C1 segment of cervical spinal cord (tissue), 14 donors: ENCODE data around the gene TVP23A.
A peak's percentile ranks its signal among the peaks of the same experiment; 100 is the strongest.

Experiments used
- DNase-seq, 14 donors: peaks; one replicate each; lab custom pipeline; 2025; lab: John Stamatoyannopoulos, UW

TVP23A gene

GRCh38 chr16:10817963-10818941 lies at the start of gene TVP23A:
Gene TVP23A, minus strand, starts transcription at chr16:10818794. Its CDS starts 301 bp downstream, at chr16:10818493.
- peak in 5 of 14 donors; percentile 3 to 21 (median 17) for DNase-seq

- no peak for DNase-seq
These were observed 49.6 kb upstream of the TVP23A start for GRCh38 chr16:10868104-10868595.

DNA sequence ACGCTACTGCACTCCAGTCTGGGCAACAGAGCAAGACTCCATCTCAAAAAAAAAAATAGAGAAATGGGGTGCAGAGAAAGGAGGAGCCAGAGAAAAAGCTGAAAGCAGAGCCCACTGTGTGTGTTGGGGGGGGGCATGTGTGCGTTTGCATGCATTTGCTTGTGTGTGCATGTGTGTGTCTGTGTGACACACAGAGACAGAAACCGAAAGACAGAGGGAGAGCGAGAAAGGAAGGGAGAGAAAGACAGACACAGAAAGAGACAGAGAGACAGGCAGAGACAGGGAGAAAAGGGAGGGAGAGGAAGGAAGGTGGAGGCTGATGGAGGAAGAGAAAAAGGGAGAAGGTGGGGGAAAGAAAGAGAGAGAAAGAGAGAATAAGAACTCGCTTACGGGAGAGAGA lies 48.6 kb upstream of the TVP23A start:
- no peak for DNase-seq

DNA sequence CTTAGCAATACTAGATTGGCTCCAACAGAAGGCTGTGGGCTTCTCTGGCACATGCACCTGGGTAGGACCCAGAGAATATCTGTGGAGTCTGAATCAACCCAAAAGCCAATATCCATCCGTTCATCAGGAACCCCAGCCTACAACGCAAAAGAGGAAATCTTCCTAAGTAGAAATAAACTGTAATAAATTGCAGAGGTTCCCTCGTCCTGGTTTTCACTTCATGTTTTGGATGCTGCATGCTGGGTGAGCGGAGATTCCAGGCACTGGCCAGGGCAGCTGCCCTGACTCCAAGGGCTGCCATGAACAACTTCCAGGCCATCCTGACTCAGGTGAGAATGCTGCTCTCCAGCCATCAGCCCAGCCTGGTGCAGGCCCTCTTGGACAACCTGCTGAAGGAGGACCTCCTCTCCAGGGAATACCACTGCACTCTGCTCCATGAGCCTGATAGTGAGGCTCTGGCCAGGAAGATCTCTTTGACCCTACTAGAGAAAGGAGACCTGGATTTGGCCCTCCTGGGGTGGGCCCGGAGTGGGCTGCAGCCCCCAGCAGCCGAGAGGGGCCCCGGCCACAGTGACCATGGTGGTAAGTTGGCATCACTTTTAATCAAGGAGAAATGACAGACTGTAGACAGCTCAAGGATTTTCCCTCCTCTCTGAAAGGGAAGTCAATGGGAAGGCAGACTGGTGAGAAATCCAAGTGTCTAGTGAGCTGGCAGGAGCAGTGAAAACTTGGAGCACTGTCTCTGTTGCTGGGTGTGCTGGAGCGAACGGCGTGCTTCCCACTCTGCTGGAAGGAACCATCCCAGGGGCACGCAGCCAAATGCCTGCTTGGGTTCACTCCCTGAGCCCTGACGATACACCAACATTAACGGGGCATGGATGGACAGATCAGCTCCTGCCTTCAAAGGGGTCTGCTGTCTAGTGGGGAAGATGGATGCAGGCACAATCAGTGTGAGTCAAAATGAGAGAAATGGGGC lies 47.7 kb upstream of the TVP23A start:
- DNase-seq: peak in 6 of 14 donors; percentile 15 to 50 (median 25)

- peak in 5 of 14 donors; percentile 6 to 66 (median 22) for DNase-seq
These were observed 43.8 kb upstream of the TVP23A start for GRCh38 chr16:10862438-10862837.

DNA sequence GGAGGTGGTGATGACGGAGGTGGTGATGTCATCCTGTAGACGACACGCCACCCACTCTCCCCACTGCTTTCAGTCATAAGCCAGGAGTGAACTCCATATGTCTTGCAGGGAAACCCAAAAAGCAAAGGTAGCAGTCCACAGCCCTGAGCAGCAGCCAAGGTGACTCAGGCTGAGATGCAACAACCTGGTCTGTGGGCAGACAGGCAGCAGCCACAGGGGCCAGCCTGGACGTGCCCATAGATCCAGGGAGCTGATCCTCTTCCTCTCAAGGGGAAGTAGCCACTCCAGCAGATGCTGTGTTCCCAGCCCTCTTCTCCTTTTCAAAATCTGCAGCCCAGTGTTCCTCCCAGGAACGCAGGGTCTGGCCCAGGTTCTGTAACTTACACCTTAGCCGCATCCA lies 41.1 kb upstream of the TVP23A start:
- no peak for DNase-seq

- no peak for DNase-seq
These were observed 40.4 kb upstream of the TVP23A start for GRCh38 chr16:10859020-10859419.

GRCh38 chr16:10858203-10858602 lies 39.6 kb upstream of the TVP23A start:
- no peak for DNase-seq

- DNase-seq: no peak
These were observed 37.4 kb upstream of the TVP23A start for GRCh38 chr16:10856042-10856441.

- no peak for DNase-seq
These were observed 34.4 kb upstream of the TVP23A start for GRCh38 chr16:10852948-10853347.

- DNase-seq: no peak
These were observed 33.7 kb upstream of the TVP23A start for GRCh38 chr16:10852286-10852685.

GRCh38 chr16:10851512-10851911 lies 32.9 kb upstream of the TVP23A start:
- DNase-seq: no peak

DNA sequence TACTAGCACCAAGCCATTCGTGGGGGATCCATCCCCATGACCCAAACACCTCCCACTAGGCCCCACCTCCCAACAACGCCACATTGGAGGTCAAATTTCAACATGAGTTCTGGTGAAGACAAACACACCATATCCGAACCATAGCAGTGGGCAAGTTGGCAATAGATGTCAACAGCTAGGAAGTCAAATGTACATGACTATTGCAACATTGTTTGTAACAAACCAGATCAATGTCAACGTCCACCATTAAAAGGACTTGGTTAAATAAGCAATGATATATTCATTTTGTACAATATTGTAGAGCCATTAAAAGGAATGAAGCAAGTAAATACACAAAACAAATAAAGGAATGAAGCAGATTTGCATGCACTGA lies 31.9 kb upstream of the TVP23A start:
- DNase-seq: no peak

- no peak for DNase-seq
These were observed 31.3 kb upstream of the TVP23A start for GRCh38 chr16:10849736-10850477.

DNA sequence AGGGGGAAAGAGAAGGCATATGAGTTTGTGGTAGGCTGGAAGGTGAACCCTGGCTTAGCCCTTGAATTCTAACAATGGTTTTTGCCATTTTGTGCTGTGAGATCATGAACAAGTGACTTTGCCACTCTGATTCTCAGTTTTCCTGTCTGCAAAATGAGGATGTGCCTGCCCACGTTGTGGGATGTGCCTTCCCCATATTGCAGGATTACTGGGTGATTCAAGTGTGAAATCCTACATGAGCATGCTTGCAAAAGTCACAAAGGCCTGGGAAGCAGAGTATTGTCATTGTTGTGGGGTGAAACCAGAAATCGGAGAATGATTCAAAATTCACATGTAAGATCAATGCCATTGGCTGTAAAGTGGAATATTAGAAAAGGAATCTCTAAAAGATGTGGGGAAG lies 28.6 kb upstream of the TVP23A start:
- DNase-seq: no peak

DNA sequence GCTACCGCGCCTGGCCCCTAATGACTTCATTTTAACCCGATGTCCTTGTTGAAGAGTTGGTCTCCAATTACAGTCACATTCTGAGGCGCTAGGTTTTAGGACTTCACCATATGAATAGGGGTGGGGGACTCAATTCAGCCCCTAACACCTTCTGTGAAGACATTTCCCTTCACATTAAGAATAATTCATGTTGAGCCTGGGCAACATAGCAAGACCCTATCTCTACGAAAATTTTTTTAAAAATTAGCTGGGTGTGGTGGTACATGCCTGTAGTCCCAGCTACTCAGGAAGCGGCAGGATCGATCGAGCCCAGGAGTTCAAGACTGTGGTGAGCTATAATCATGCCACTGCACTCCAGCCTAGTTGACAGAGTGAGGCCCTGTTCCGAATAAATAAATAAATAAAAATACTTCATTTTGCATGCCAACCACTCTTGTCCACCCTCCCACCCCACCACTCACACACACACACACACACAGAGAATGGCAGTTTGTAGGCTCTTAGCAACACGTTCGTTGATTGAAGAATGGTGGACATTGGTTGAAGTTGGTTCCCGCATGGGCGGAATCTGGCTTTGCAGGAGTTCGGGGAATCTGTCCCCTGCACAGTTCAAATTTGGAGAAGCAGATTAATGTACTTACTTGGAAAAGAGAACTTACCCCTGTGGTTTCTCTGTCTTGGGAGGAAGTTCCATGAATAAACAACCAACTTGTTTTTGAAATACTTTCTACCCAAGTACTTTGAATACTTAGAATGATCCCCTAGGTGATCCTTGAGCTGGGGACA lies 27.8 kb upstream of the TVP23A start:
- no peak for DNase-seq

DNA sequence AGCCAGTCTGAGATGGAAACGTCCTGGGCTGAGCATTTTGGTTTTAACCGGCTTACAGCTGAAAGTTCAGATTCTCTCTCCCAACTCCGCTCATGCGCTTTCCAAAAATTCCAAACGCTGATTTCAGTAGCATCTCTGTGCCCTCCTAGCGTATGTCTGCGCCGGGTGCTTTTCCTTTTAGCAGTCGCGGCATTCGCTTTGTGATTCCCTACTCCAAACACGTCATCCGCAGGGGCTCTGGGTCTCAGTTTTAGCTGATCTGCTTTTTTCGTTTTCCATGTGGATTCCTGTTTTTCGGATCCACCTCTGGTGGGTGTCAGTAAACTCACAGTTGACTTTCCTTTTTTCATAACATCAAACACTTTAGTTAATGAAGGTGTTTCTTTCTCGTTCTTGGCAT lies 22.1 kb upstream of the TVP23A start:
- no peak for DNase-seq

- DNase-seq: peak in 2 of 14 donors; percentile 14 to 57
These were observed 20.7 kb upstream of the TVP23A start for GRCh38 chr16:10839279-10839666.

DNA sequence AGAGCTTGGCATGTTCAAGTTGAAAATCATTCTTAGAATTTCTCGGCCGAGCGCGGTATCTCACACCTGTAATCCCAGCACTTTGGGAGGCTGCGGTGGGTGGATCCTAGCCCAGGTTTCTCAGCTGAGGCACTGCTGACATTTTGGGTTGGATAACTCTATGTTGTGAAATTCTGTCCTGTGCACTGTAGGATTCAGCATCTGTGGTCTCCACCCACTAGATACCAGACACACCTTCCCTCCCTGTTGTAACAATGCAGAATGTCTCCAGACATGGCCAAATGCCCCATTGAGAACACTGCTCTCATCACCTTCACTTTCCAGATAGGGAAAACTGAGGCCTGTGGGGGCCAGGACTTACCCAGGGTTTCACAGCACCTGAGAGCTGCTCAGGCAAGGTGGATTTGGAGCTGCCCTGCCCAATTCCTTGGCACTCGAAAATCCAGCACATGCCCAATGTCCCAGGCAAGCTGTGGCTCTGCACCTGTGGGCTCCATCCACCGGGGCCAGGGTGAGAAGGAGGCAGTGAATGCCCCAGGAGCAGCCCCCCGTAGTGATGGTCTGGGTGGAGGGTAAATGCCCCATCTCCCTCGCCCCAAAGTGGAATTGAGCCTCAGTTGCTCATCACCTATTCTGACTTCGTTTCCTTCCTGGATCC lies 20.2 kb upstream of the TVP23A start:
- no peak for DNase-seq
